HepG2 (cell line): ENCODE results near the gene TMEM14A. TPM values are rescaled to one million over a fixed set of nuclear protein-coding genes. Genes with fewer than 3 reads are reported as not detected.

Source experiments
- AKNA ChIP-seq: sonication (generic); formaldehyde crosslinking; IDR thresholded peaks from 2 replicates; pipeline ENCODE4 v1.4.0; 2020; ENCODE audit warnings: missing genetic modification reagents, borderline replicate concordance
- BHLHE40 ChIP-seq: IDR thresholded peaks from 2 replicates; pipeline ENCODE4 v1.6.1; 2011; ENCODE audit warnings: low read length, improper control_type of control experiment
- CCAR2 ChIP-seq: fragments of 200-400 bp; formaldehyde crosslinking; optimal IDR thresholded peaks from 2 replicates; pipeline ENCODE3; 2018; ENCODE audit warnings: low read depth, mild to moderate bottlenecking, low read length, moderate library complexity
- E2F5 ChIP-seq: sonication (generic); formaldehyde crosslinking; conservative IDR thresholded peaks from 2 replicates; pipeline ENCODE4 v1.4.0; 2020; ENCODE audit warnings: missing genetic modification reagents
- GPBP1L1 ChIP-seq: sonication (generic); formaldehyde crosslinking; IDR thresholded peaks from 2 replicates; pipeline ENCODE4 v1.5.0; 2020; ENCODE audit warnings: mild to moderate bottlenecking, missing genetic modification reagents
- HOMEZ ChIP-seq: IDR thresholded peaks from 2 replicates; pipeline ENCODE4 v1.6.1; 2016; ENCODE audit warnings: low read depth
- MIXL1 ChIP-seq: IDR thresholded peaks from 2 replicates; pipeline ENCODE4 v1.6.1; 2016
- NFKB2 ChIP-seq: sonication (generic); formaldehyde crosslinking; IDR thresholded peaks from 2 replicates; pipeline ENCODE4 v1.4.0; 2020; ENCODE audit warnings: missing genetic modification reagents, borderline replicate concordance
- THAP7 ChIP-seq: sonication (generic); formaldehyde crosslinking; IDR thresholded peaks from 2 replicates; pipeline ENCODE4 v1.8.1; 2023; ENCODE audit warnings: mild to moderate bottlenecking, missing genetic modification reagents
- ZFP36L2 ChIP-seq: sonication (generic); formaldehyde crosslinking; IDR thresholded peaks from 2 replicates; pipeline ENCODE4 v1.4.0; 2020; ENCODE audit warnings: missing genetic modification reagents
- ZFYVE20 ChIP-seq: sonication (generic); formaldehyde crosslinking; IDR thresholded peaks from 2 replicates; pipeline ENCODE4 v1.8.0; 2023; ENCODE audit warnings: low read depth, mild to moderate bottlenecking, moderate library complexity, missing genetic modification reagents, borderline replicate concordance
- ZKSCAN5 ChIP-seq: sonication (generic); formaldehyde crosslinking; IDR thresholded peaks from 2 replicates; pipeline ENCODE4 v1.5.1; 2020; ENCODE audit warnings: mild to moderate bottlenecking, missing genetic modification reagents
- ZMAT5 ChIP-seq: sonication (generic); formaldehyde crosslinking; IDR thresholded peaks from 2 replicates; pipeline ENCODE4 v1.5.0; 2020; ENCODE audit warnings: mild to moderate bottlenecking, low read depth, missing genetic modification reagents, borderline replicate concordance
- ZNF460 ChIP-seq: sonication (generic); formaldehyde crosslinking; IDR thresholded peaks from 2 replicates; pipeline ENCODE4 v1.5.1; 2020; ENCODE audit warnings: missing genetic modification reagents, mild to moderate bottlenecking, borderline replicate concordance
- ZNF567 ChIP-seq: sonication (generic); formaldehyde crosslinking; IDR thresholded peaks from 2 replicates; pipeline ENCODE4 v1.8.1; 2023; ENCODE audit warnings: mild to moderate bottlenecking, missing genetic modification reagents, borderline replicate concordance
- ZNF792 ChIP-seq: IDR thresholded peaks from 2 replicates; pipeline ENCODE4 v1.6.1; 2016
- ZSCAN31 ChIP-seq: sonication (generic); formaldehyde crosslinking; IDR thresholded peaks from 2 replicates; pipeline ENCODE4 v1.5.0; 2020; ENCODE audit warnings: low read depth, mild to moderate bottlenecking, missing genetic modification reagents
- polyA plus RNA-seq, 8 experiments: library from polyadenylated mRNA; depleted of rRNA in 3 of 8; stranded (reverse) in 7 of 8; unstranded in 1 of 8; fragments of >200 nt; fragmentation: Illumina TruSeq in 4 of 8; extraction: Trizol in 4 of 8; gene quantifications; 2 replicates each; pipeline versions ENCODE4 v1.2.1 to v1.2.3, GENCODE V29; 2011 to 2016; ENCODE audit warnings: low read depth in 4 of 8, missing spikeins in 1 of 8, mixed read lengths in 1 of 8; ENCODE audit not compliant: insufficient read depth in 1 of 8
- total RNA-seq, 5 experiments: library from RNA; depleted of rRNA; stranded (reverse); fragments of >200 nt; fragmentation: Illumina TruSeq; extraction: Trizol; gene quantifications; 2 replicates each; pipeline ENCODE4 v1.2.3, GENCODE V29; 2016; ENCODE audit warnings: low read depth in 1 of 5

Gene TMEM14A
- total and polyA plus RNA-seq, 2 of the 13 experiments (the other 11 are each of a cell fraction or from before 2014, with no cell fraction given) = 24.6 to 73.7 TPM

GRCh38 chr6:52724406-52725121, 53.7 kb downstream of the TMEM14A start (continued):
- peak; percentile 36 for TF ChIP-seq CCAR2
- TF ChIP-seq E2F5 (CRISPR knock-in tag) = no peak
- TF ChIP-seq ZSCAN31 (CRISPR knock-in tag) = 0 out of 2 replicates have a peak, but pooled peaks have one; percentile 27
- TF ChIP-seq ZFP36L2 (CRISPR knock-in tag) = no peak
- TF ChIP-seq ZFYVE20 (CRISPR knock-in tag) = no peak
- TF ChIP-seq BHLHE40 = no peak
- TF ChIP-seq ZMAT5 = no peak
- TF ChIP-seq NFKB2 (CRISPR knock-in tag) = peak; percentile 34; the same call in 1 of the 2 replicates
- peak; percentile 17 for TF ChIP-seq THAP7 (CRISPR knock-in tag)
- no peak for TF ChIP-seq ZKSCAN5 (CRISPR knock-in tag)
- no peak for TF ChIP-seq GPBP1L1 (CRISPR knock-in tag)
- TF ChIP-seq ZNF792 = peak; percentile 53; the same call in 1 of the 2 replicates
- TF ChIP-seq AKNA (CRISPR knock-in tag) = no peak
- TF ChIP-seq MIXL1 = peak; percentile 61; the same call in 1 of the 2 replicates
- no peak for TF ChIP-seq ZNF460 (CRISPR knock-in tag)
- no peak; the same call in 1 of the 2 replicates for TF ChIP-seq HOMEZ (CRISPR knock-in tag)
- peak; percentile 95; the same call in 1 of the 2 replicates for TF ChIP-seq ZNF567 (CRISPR knock-in tag)
